GM04504 (cell line): ENCODE data around the gene ZNF862.

Experiments used
- DNase-seq: peaks from one replicate; pipeline ENCODE4 v3.0.0-alpha.2; 2012; ENCODE audit warnings: low read depth

ZNF862 gene

GRCh38 chr7:149866139-149866778, 28.1 kb downstream of the ZNF862 start:
- DNase-seq = no peak

GRCh38 chr7:149866779-149867447, 28.7 kb downstream of the ZNF862 start:
- no peak for DNase-seq

- DNase-seq = no peak
Measured at GRCh38 chr7:149867762-149868622, 29.8 kb downstream of the ZNF862 start.

- DNase-seq = no peak
Measured at GRCh38 chr7:149868623-149869290, 30.6 kb downstream of the ZNF862 start.

GRCh38 chr7:149869291-149869650, 31.1 kb downstream of the ZNF862 start:
- DNase-seq = no peak

GRCh38 chr7:149869867-149870266, 31.7 kb downstream of the ZNF862 start:
- DNase-seq = no peak

- DNase-seq = no peak
Measured at GRCh38 chr7:149870274-149870673, 32.1 kb downstream of the ZNF862 start.

GRCh38 chr7:149870701-149871483, 32.7 kb downstream of the ZNF862 start:
- no peak for DNase-seq

- no peak for DNase-seq
Measured at GRCh38 chr7:149871576-149871975, 33.4 kb downstream of the ZNF862 start.

- DNase-seq = peak; percentile 77
Measured at GRCh38 chr7:149872419-149873073, 34.4 kb downstream of the ZNF862 start.

GRCh38 chr7:149873074-149873969, 35.1 kb downstream of the ZNF862 start, which contains the start of gene ATP6V0E2:
TSS of gene ATP6V0E2 (plus strand) at chr7:149873969. CDS start at chr7:149874066, 97 bp downstream.
- DNase-seq = peak; percentile 70

- DNase-seq = no peak
Measured at GRCh38 chr7:149873970-149874643, 35.9 kb downstream of the ZNF862 start.

GRCh38 chr7:149874644-149875028, 36.5 kb downstream of the ZNF862 start:
- DNase-seq = no peak

GRCh38 chr7:149875396-149875795, 37.2 kb downstream of the ZNF862 start:
- DNase-seq = no peak

GRCh38 chr7:149877890-149878522, 39.8 kb downstream of the ZNF862 start:
- no peak for DNase-seq

GRCh38 chr7:149878523-149878921, 40.3 kb downstream of the ZNF862 start:
- no peak for DNase-seq

- no peak for DNase-seq
Measured at GRCh38 chr7:149879271-149879743, 41.1 kb downstream of the ZNF862 start.

GRCh38 chr7:149879766-149880637, 41.8 kb downstream of the ZNF862 start:
- DNase-seq = no peak
